Transverse colon (tissue), 4 donors: ENCODE results near the gene KDM6B. TPM values are rescaled to one million over a fixed set of nuclear protein-coding genes. Genes with fewer than 3 reads are reported as not detected.

Source experiments
- DNase-seq: peaks from one replicate; pipeline ENCODE4 v3.0.0-alpha.2; 2019
- H3K27ac ChIP-seq, 4 donors: fragments of 200-600 bp; sonication (generic); 2 replicates each; pipeline ENCODE4 v1.5.1; 2016 to 2018; ENCODE audit warnings: inconsistent platforms in 4 of 4
- H3K27me3 ChIP-seq: fragments of 200-600 bp; sonication (generic); 2 replicates; pipeline ENCODE4 v1.5.1; 2017; ENCODE audit warnings: inconsistent platforms
- H3K36me3 ChIP-seq, 4 donors: fragments of 200-600 bp; sonication (generic); 2 replicates each; pipeline ENCODE4 v1.5.1; 2017 to 2019; ENCODE audit warnings: inconsistent platforms in 4 of 4
- H3K4me1 ChIP-seq, 4 donors: fragments of 200-600 bp; sonication (generic); 2 replicates each; pipeline ENCODE4 v1.5.1; 2017 to 2020; ENCODE audit warnings: inconsistent platforms in 4 of 4
- H3K4me3 ChIP-seq, 4 donors: fragments of 200-600 bp; sonication (generic); 1 replicate in 1 of 4; 2 replicates in 3 of 4; pipeline versions ENCODE4 v1.5.1 to v1.6.1; 2017 to 2019; ENCODE audit warnings: inconsistent platforms in 4 of 4
- H3K9me3 ChIP-seq, 2 donors: fragments of 200-600 bp; sonication (generic); 2 replicates each; pipeline ENCODE4 v1.5.1; 2017 to 2019; ENCODE audit warnings: inconsistent platforms in 2 of 2
- CTCF ChIP-seq, 5 experiments: fragments of 200-600 bp in 3 of 5; fragments of 450-650 bp in 2 of 5; sonication (generic) in 3 of 5; IDR thresholded peaks; 1 replicate in 2 of 5; 2 replicates in 3 of 5; pipeline ENCODE4 v1.5.1; 2016 to 2017; ENCODE audit warnings: antibody characterized with exemption in 5 of 5, inconsistent platforms in 3 of 5, mild to moderate bottlenecking in 2 of 5, moderate library complexity in 1 of 5
- EP300 ChIP-seq: sonication (generic); formaldehyde crosslinking; IDR thresholded peaks from one replicate; pipeline ENCODE4 v1.6.1; 2017; ENCODE audit warnings: antibody characterized with exemption, low read depth
- POLR2A ChIP-seq: fragments of 450-650 bp; IDR thresholded peaks from one replicate; pipeline ENCODE4 v1.6.1; 2016; ENCODE audit warnings: antibody characterized with exemption, mild to moderate bottlenecking, moderate library complexity
- POLR2AphosphoS5 ChIP-seq, 3 donors: sonication (generic); formaldehyde crosslinking; IDR thresholded peaks; one replicate each; pipeline ENCODE4 v1.6.1; 2016; ENCODE audit warnings: antibody characterized with exemption in 3 of 3
- WGBS, 2 donors: methylation state at CpG; one replicate each; pipeline ENCODE4 v1.1.5; 2018; ENCODE audit warnings: low coverage in 1 of 2; 5-methylcytosine and 5-hydroxymethylcytosine counted together
- in situ Hi-C, 4 donors: fragments of 200-750 bp; cut with MboI; loops; one replicate each; pipeline versions ENCODE4 v1.15.0 to v1.15.1; 2017; ENCODE audit warnings: low sequenced_read_pairs in 3 of 4, low pct_ligation_motif_present in 1 of 4, low pct_unique_long_range_greater_than_20kb in 1 of 4
- intact Hi-C: fragments of 100-400 bp; cut with DNase I; formaldehyde crosslinking; loops from one replicate; pipeline ENCODE4 v1.15.1; 2023; ENCODE audit warnings: low total_unique reads
- total RNA-seq, 4 donors: library from RNA; depleted of rRNA; stranded (reverse); fragments of >200 nt; gene quantifications; one replicate each; pipeline ENCODE4 v1.1.0, GENCODE V29; 2016

KDM6B gene
- total RNA-seq, 4 donors from 2014 or later, result 18.3 to 33.7 (median 30.2) TPM

- Histone ChIP-seq H3K4me3 (peak overlapping the region in 2 of 4 donors; percentile 6 to 62), H3K27me3 (no peaks in the 10 kb centered on the region), H3K36me3 (peaks cover 0 to 17% (median 7%) of the 10 kb centered on the region in 4 donors), H3K9me3 (no peaks in the 10 kb centered on the region), H3K4me1 (peaks cover 26 to 46% (median 37%) of the 10 kb centered on the region in 4 donors), H3K27ac (peak overlapping the region; percentile 90 to 97 (median 94))
- TF ChIP-seq POLR2AphosphoS5 (IDR thresholded peaks at IDR 0.05) (no peak), POLR2A (no peak), CTCF (IDR thresholded peaks at IDR 0.05) (no peak), EP300 (no peak)
- WGBS, 2 donors, result 15 to 40% methylated on average over 1 to 15 of the region's 15 CpGs
- DNase-seq, result no peak
- intact Hi-C loops, result loop anchor here (2.0 to 10.0 kb wide), 3 partner anchors 13 to 111 kb away; no protein-coding TSS in a partner anchor
- in situ Hi-C loops, result loop anchor here in 2 of 4 donors (25.0 kb wide), 1 partner anchor 132 kb away; no protein-coding TSS in a partner anchor
These were observed 21.6 kb downstream of the KDM6B start for GRCh38 chr17:7855660-7856010.

GRCh38 chr17:7856011-7856810 lies 22.2 kb downstream of the KDM6B start:
- peak; percentile 80 for DNase-seq
- peaks cover 0 to 15% (median 6%) of the 10 kb centered on the region in 4 donors for H3K36me3 ChIP-seq
- peaks cover 26 to 43% (median 35%) of the 10 kb centered on the region in 4 donors for H3K4me1 ChIP-seq
- TF ChIP-seq CTCF (IDR thresholded peaks at IDR 0.05) (no peak), POLR2AphosphoS5 (IDR thresholded peaks at IDR 0.05) (peak; percentile 48 to 60 (median 59)), POLR2A (peak; percentile 41), EP300 (no peak)
- peak overlapping the region; percentile 90 to 97 (median 94) for H3K27ac ChIP-seq
- intact Hi-C loops (loop anchor here (2.0 to 10.0 kb wide), 3 partner anchors 13 to 111 kb away; no protein-coding TSS in a partner anchor), in situ Hi-C loops (loop anchor here in 2 of 4 donors (25.0 kb wide), 1 partner anchor 131 kb away; no protein-coding TSS in a partner anchor)
- H3K27me3 ChIP-seq, result no peaks in the 10 kb centered on the region
- no peaks in the 10 kb centered on the region for H3K9me3 ChIP-seq
- WGBS, 2 donors, result 0 to 3% methylated on average over 1 to 29 of the region's 29 CpGs
- peak overlapping the region; percentile 50 to 62 (median 53) for H3K4me3 ChIP-seq

- Histone ChIP-seq H3K9me3 (no peaks in the 10 kb centered on the region), H3K4me1 (peaks cover 24 to 36% (median 28%) of the 10 kb centered on the region in 4 donors), H3K4me3 (peak within 1 kb of the TSS; percentile 50 to 62 (median 53)), H3K36me3 (peaks cover 0 to 15% (median 6%) of the 10 kb centered on the region in 4 donors), H3K27ac (peak within 1 kb of the TSS; percentile 90 to 97 (median 94)), H3K27me3 (no peaks in the 10 kb centered on the region)
- WGBS, 2 donors, result 0% methylated on average over 44 of the region's 64 CpGs; no CpG with 5 or more reads in 1 of the 2 donors
- DNase-seq, result peak; percentile 97
- in situ Hi-C loops, result loop anchor here in 2 of 4 donors (25.0 kb wide), 1 partner anchor 130 kb away; no protein-coding TSS in a partner anchor
- intact Hi-C loops, result loop anchor here (2.0 to 10.0 kb wide), 3 partner anchors 14 to 112 kb away; no protein-coding TSS in a partner anchor
- no peak for TF ChIP-seq EP300
- TF ChIP-seq POLR2A, result peak; percentile 73
- TF ChIP-seq POLR2AphosphoS5 (IDR thresholded peaks at IDR 0.05), result peak; percentile 90
- TF ChIP-seq CTCF (IDR thresholded peaks at IDR 0.05), result peak; percentile 17 to 47 (median 32)
These were observed 23.0 kb downstream of the KDM6B start, which contains the start of gene NAA38 for GRCh38 chr17:7856811-7857712. Gene NAA38 (minus strand): TSS chr17:7857559. CDS start chr17:7857463, 96 bp downstream.
